Esophagus (tissue), 2 donors: ENCODE data around the gene COBL. TPM values are rescaled to one million over a fixed set of nuclear protein-coding genes. Genes with fewer than 3 reads are reported as not detected.
A peak's percentile ranks its signal among the peaks of the same experiment; 100 is the strongest.

Source experiments
- H3K27ac ChIP-seq, 2 donors: one replicate each; pipeline ENCODE4 v1.5.1; 2013; ENCODE audit warnings: low read depth in 2 of 2, mild to moderate bottlenecking in 2 of 2, inconsistent platforms in 1 of 2, low read length in 1 of 2, moderate library complexity in 1 of 2
- H3K27me3 ChIP-seq, 2 donors: one replicate each; pipeline ENCODE4 v1.6.1; 2013; ENCODE audit warnings: low read length in 2 of 2, control low read depth in 1 of 2, mild to moderate bottlenecking in 1 of 2; ENCODE audit not compliant: insufficient read depth in 2 of 2, control insufficient read depth in 1 of 2
- H3K36me3 ChIP-seq, 2 donors: one replicate each; pipeline ENCODE4 v1.6.1; 2013; ENCODE audit warnings: low read length in 1 of 2; ENCODE audit not compliant: control insufficient read depth in 2 of 2, insufficient read depth in 2 of 2
- H3K4me1 ChIP-seq, 2 donors: one replicate each; pipeline ENCODE4 v1.6.1; 2013; ENCODE audit warnings: low read length in 1 of 2; ENCODE audit not compliant: control insufficient read depth in 2 of 2, insufficient read depth in 2 of 2
- H3K4me3 ChIP-seq, 2 donors: one replicate each; pipeline ENCODE4 v1.5.1; 2013; ENCODE audit warnings: low read length in 2 of 2, mild to moderate bottlenecking in 2 of 2, low read depth in 1 of 2, moderate library complexity in 1 of 2
- H3K9me3 ChIP-seq, 2 donors: one replicate each; pipeline ENCODE4 v1.6.1; 2013; ENCODE audit warnings: mild to moderate bottlenecking in 2 of 2, low read depth in 1 of 2, low read length in 1 of 2, moderate library complexity in 1 of 2; ENCODE audit not compliant: control insufficient read depth in 2 of 2, insufficient read depth in 1 of 2
- WGBS, 2 donors: extraction: QIAGEN DNeasy Blood & Tissue Kit; methylation state at CpG; one replicate each; pipeline ENCODE4 v1.1.7; 2013; 5-methylcytosine and 5-hydroxymethylcytosine counted together
- polyA plus RNA-seq, 2 donors: library from polyadenylated mRNA; stranded (reverse); fragments of 200-250 nt; gene quantifications; one replicate each; pipeline ENCODE4 v1.2.3, GENCODE V29; 2013
- donor health status: healthy with polysubstance abuse.
- donor health status: Bipolar disorder and iron deficiency.

Gene COBL
- polyA plus RNA-seq, 2 donors: 3.6 to 6.1 TPM

DNA sequence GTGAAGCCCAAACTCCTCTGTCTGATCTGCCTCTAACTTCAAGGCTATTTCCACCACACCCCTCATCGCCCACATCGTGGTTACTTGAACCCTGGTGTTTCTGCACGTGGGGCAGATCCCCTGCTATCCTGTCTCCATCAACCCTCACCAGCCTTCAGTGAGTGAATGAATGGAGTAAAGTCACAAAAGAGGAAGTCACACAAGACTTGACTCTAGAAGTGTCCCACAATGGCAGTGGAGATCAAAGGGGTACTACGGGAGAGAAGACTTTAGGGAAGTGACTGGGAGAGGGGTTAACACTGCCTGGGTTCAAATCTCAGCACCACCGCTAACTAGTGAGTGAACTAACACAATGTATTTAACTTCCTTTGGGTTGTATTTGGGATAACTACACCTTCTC lies 85.9 kb downstream of the COBL start:
- H3K4me1 ChIP-seq: peaks cover 0 to 13% of the 10 kb centered on the region in 2 donors
- WGBS, 2 donors: 83 to 89% methylated on average over 5 of the region's 5 CpGs
- H3K4me3 ChIP-seq: no peak overlapping the region
- H3K9me3 ChIP-seq: no peaks in the 10 kb centered on the region
- no peak overlapping the region for H3K27ac ChIP-seq
- no peaks in the 10 kb centered on the region for H3K36me3 ChIP-seq
- H3K27me3 ChIP-seq: no peaks in the 10 kb centered on the region

DNA sequence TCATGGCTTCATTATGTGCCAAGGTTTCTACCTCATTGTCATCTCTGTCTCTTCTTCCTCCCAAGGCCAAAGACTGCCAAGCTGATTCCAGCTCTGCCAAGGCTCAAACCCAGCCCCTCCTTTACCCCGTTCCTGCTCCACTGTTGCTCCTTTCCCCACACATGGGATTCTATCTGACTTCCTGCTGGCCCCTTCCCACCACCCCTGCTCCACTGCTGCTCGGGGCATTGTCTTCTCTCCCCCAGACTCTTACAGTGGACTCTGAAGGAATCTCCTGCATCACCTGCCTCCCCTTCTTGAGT lies 86.3 kb downstream of the COBL start:
- Histone ChIP-seq H3K9me3 (no peaks in the 10 kb centered on the region), H3K4me1 (peaks cover 0 to 15% of the 10 kb centered on the region in 2 donors), H3K27ac (no peak overlapping the region), H3K4me3 (no peak overlapping the region), H3K27me3 (no peaks in the 10 kb centered on the region), H3K36me3 (no peaks in the 10 kb centered on the region)
- WGBS, 2 donors: 79 to 85% methylated on average over 2 of the region's 2 CpGs

DNA sequence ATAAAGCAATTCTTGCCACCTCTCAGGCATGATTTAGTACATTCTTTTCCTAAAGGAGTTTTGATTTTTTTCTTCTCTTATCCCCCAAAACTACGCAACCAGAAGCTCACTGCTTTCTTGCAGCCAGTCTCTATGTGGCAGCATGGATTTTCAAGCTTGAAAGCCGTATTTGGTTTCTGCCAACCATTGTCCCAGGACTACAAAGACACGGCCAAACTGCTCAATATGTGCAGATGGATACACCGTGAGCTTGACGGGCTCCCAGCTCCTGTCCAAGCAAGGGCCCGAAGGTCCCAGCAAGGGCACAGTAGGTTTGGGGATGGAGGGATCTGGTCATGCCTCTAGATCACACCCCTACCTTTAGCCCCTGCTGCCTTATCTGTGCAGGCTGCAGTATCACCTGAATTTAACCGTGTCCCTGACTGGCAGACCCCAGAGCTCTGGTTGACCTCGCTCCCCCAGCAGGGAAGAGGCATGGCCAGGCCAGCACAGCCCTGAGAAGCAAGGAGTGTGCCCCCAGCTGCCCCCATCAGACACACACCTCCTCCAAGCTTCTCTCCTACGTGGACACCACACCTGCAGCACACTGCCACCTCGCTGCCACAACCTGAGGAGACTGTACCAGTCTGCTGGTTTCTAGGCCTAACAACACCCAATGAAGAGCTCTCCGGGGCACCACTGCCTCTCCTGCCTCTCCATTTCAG lies 86.8 kb downstream of the COBL start:
- Histone ChIP-seq H3K27ac (no peak overlapping the region), H3K4me3 (no peak overlapping the region), H3K4me1 (peaks cover 3 to 19% of the 10 kb centered on the region in 2 donors), H3K9me3 (no peaks in the 10 kb centered on the region), H3K36me3 (no peaks in the 10 kb centered on the region), H3K27me3 (no peaks in the 10 kb centered on the region)
- WGBS, 2 donors: 90 to 93% methylated on average over 11 of the region's 11 CpGs

DNA sequence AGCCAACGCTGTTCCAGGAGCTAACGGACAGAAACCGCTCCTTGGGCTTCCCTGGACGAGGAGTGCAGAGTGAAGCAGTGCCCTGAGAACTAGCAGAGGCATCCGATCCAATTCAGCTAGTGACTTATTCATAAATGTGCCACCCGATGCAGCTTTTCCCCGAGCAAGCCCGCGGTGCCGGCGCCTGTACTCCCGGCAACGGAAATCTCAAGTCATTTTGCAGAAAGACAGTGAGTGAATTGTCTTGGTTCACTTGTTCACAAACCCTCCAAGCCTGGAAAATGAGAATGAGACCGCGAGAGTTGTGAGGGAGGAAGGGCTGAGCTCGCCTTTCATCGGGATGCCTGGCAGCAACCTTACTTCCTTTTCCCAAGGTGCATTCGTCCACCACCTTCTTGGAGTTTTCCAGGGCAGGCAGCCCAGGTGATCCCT lies 87.5 kb downstream of the COBL start:
- H3K36me3 ChIP-seq: no peaks in the 10 kb centered on the region
- no peak overlapping the region for H3K27ac ChIP-seq
- no peaks in the 10 kb centered on the region for H3K27me3 ChIP-seq
- 68 to 77% methylated on average over 18 of the region's 18 CpGs for WGBS, 2 donors
- H3K4me1 ChIP-seq: peaks cover 5 to 21% of the 10 kb centered on the region in 2 donors
- H3K4me3 ChIP-seq: no peak overlapping the region
- no peaks in the 10 kb centered on the region for H3K9me3 ChIP-seq

DNA sequence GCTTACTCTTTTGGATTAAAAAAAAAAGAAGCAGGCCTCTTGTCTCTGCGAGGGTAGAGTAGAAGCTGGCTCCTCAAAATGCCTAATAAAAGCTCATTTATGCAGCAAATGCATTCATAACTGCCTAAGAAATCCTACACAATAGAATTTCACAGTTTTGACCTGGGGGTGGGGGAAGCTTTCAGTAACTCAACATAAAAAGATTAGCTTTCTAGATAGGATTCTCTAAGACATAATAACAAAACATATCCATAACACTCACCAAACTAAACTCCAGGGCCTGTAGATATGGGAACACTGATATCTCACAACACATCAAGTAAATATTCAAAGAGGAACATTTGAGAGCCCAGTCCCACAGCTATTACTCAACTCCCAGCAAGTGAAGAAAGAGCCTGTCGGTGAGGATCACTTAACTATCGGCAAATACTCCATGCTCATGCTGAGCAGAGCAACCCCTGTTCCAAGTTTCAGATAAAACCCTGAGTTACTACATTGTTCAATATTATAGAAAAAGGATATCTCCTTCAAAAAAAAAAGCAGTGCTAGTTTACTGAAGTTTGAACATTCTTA lies 88.1 kb downstream of the COBL start:
- Histone ChIP-seq H3K4me1 (peaks cover 7 to 21% of the 10 kb centered on the region in 2 donors), H3K4me3 (no peak overlapping the region), H3K27me3 (no peaks in the 10 kb centered on the region), H3K9me3 (no peaks in the 10 kb centered on the region), H3K27ac (no peak overlapping the region), H3K36me3 (no peaks in the 10 kb centered on the region)
- 77 to 79% methylated on average over 3 of the region's 3 CpGs for WGBS, 2 donors

DNA sequence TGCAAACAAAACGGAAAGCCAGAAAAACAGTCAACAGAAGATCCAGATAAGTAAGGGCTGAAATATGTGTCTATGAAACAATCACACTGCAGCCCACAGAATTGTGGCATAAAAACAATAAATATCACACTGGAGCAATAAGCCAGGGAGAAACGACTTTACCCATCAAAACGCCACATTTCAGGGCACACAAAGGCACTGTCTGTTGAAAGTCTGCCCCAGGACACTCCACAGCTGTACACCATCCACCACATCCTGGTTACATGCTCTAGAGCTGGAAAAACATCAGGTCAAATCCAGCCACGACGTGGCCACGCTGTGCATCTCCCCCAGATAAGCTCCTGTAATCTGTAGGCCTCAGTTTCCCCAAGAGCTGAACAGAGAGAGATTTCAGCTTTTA lies 88.7 kb downstream of the COBL start:
- H3K27ac ChIP-seq: no peak overlapping the region
- H3K4me1 ChIP-seq: peaks cover 7 to 26% of the 10 kb centered on the region in 2 donors
- no peak overlapping the region for H3K4me3 ChIP-seq
- no peaks in the 10 kb centered on the region for H3K36me3 ChIP-seq
- no peaks in the 10 kb centered on the region for H3K27me3 ChIP-seq
- 63 to 68% methylated on average over 6 of the region's 6 CpGs for WGBS, 2 donors
- H3K9me3 ChIP-seq: no peaks in the 10 kb centered on the region

DNA sequence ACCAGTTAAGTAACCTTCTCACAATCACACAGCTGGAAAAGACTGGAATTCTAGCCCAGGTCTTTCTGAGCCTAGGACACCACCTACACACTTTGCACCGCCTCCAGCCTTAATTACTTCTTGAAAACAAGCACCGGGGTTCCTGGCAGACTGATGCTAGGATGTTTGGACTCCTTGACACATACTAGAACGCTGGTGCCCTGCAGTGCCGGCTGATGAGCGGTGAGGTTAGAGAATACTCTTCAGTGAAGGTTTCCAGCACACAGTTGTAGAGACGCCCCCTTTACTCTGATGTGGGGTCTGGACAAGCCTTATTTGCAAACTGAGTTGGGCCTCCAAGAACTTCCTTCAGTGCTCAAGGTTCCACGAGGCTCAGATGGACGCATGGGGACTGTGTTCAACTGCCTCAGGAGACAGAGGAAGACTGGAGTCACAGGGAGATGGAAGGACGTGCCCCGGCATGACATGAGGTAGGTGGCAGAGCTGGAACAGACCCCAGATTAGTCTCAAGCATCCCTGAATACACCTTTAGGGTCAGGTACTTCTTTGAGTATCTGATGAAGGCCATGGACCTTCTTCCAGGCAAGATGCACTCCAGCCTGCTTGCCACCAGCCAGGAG lies 89.6 kb downstream of the COBL start:
- Histone ChIP-seq H3K9me3 (no peaks in the 10 kb centered on the region), H3K27ac (peak overlapping the region in 1 of 2 donors; percentile 94), H3K27me3 (no peaks in the 10 kb centered on the region), H3K4me3 (no peak overlapping the region), H3K36me3 (no peaks in the 10 kb centered on the region), H3K4me1 (peaks cover 7 to 28% of the 10 kb centered on the region in 2 donors)
- WGBS, 2 donors: 69 to 82% methylated on average over 10 of the region's 10 CpGs

DNA sequence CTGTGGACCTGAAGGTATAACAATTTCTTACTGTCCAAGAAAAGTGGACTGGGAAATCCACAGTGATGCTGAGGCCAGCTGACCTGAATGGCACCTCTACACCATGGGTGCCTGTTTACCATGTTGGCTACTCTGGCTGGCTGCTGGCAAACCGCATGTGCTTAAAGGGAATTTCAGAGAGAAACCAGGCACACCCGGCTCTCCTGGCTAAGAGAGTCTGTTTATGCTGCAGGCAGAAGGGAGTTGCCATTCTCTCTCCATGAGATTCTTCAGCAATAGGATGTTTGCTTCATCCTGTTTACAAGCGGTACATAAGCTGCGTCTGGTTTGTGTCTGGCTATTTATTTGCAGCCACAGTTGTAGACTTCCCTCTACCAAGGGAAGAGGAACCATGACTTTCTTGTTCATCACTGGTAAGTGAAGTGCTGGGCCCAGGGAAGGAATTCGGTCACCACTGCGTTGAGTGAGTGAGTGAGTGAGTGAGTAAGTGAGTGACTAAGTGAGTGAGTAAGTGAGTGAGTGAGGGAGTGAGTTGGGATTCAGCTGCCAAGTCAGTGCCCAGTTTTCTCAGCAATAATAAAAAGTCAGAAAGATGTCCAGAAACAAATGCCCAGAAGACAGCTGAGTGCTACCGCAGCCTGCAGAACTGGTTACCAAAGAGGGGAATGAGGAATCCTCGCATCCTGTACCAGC lies 90.4 kb downstream of the COBL start:
- no peak overlapping the region for H3K4me3 ChIP-seq
- H3K27ac ChIP-seq: peak overlapping the region; percentile 90 to 94
- no peaks in the 10 kb centered on the region for H3K36me3 ChIP-seq
- H3K4me1 ChIP-seq: peaks cover 7 to 28% of the 10 kb centered on the region in 2 donors
- 40 to 55% methylated on average over 8 of the region's 8 CpGs for WGBS, 2 donors
- H3K27me3 ChIP-seq: no peaks in the 10 kb centered on the region
- H3K9me3 ChIP-seq: no peaks in the 10 kb centered on the region

DNA sequence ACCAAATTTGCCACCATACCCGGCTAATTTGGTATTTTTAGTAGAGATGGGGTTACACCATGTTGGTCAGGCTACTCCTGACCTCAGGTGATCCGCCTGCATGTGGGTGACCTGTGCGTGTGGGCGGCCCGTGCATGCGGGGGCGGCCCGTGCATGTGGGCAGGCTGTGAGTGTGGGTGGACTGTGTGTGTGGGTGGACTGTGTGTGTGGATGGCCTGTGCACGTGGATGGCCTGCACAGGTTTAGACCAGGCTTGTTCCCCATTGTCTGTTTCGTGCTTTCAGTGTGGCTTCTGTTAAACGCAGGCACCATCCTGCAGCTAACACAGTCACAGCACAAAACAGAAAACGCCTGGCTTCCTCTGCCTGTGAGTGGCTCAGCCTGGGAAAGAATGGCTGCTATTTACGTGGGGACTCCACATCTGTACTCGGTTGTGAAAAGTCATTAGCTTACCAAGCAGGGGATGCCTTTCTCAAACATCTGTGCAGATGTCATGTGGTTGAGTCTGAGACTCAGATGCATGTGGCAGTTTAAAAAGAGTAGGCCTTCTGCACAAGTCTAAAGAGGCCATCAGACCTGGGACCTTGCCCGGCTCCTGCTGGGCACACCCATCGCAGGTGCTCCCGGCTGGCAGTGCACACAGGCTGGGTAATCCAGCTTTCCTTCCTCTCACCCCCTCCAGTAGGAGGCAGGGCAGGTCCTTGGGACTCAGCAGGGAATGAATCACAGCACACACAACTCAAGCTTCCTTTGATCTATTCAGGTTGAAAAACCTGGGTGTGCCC lies 91.6 kb downstream of the COBL start:
- peak overlapping the region; percentile 23 to 74 for H3K27ac ChIP-seq
- WGBS, 2 donors: 57 to 58% methylated on average over 17 of the region's 17 CpGs
- peaks cover 7 to 28% of the 10 kb centered on the region in 2 donors for H3K4me1 ChIP-seq
- no peaks in the 10 kb centered on the region for H3K9me3 ChIP-seq
- no peak overlapping the region for H3K4me3 ChIP-seq
- H3K27me3 ChIP-seq: no peaks in the 10 kb centered on the region
- no peaks in the 10 kb centered on the region for H3K36me3 ChIP-seq
